GM19240 (cell line): ENCODE measurements around the gene MGST3.
"Not testable (repeated sequence)": the region's sequence is repeated elsewhere in the genome, so short reads cannot be mapped to it uniquely, and the experiment has no call there.

Source experiments
- DNase-seq: peaks from one replicate; pipeline ENCODE4 v3.0.0; 2011; ENCODE audit warnings: low spot score; ENCODE audit not compliant: insufficient read length

The MGST3 gene

DNA sequence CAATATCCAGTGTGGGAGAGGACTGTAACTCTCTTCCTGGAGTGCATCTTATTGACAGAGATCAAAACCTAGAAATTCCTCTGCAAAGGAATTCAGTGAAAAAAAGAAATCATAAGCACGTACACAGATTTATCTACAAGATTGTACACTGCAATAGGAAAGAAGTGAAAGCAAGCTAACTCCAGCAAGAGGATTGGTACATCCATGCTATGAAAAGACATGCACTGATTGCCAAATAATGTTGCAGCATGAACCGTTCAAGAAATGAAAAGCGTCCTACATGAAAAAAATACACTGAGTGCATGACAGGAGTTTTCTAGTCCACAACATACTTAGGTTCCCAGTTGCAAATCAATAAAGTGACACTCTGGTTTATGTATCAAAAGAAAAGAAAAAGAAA is 1.9 kb upstream of the MGST3 start:
- DNase-seq, result no peak

DNA sequence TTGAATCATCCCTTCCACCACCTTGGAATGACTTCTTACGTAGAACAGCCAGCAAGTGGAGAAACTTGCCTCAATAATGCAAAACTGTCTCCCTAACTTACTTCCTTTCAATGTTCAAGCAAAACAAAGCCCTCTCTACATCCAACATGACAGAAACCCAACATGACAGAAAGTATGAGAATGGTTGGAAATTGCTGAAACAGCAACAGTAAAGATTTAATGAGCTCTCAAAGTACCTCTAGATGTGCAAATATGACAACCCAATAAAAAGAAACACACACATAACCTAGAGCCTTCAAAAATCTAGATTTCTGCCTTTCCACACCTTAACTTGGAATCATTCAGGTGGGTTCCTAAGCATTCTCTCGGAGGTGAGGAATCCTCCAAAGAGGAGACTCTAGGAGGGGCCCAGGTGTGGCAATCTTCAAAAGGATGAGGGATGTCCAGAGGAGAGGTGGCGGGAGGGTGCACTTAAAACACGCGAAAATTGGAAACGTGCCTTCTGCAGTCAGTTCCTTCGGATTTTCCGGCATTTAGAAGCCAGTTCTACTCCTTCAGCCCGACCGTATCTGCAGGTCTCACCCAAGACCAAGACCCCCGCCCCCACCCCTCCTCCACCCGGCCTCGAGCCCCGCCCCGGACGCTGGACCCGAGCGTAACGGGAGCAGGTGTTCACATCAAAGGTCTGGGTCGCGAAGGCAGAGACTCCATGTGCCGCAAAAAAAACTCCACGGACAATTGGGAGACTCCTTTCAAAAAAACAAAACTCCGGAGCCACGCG is 996 bp upstream of the MGST3 start:
- no peak for DNase-seq

DNA sequence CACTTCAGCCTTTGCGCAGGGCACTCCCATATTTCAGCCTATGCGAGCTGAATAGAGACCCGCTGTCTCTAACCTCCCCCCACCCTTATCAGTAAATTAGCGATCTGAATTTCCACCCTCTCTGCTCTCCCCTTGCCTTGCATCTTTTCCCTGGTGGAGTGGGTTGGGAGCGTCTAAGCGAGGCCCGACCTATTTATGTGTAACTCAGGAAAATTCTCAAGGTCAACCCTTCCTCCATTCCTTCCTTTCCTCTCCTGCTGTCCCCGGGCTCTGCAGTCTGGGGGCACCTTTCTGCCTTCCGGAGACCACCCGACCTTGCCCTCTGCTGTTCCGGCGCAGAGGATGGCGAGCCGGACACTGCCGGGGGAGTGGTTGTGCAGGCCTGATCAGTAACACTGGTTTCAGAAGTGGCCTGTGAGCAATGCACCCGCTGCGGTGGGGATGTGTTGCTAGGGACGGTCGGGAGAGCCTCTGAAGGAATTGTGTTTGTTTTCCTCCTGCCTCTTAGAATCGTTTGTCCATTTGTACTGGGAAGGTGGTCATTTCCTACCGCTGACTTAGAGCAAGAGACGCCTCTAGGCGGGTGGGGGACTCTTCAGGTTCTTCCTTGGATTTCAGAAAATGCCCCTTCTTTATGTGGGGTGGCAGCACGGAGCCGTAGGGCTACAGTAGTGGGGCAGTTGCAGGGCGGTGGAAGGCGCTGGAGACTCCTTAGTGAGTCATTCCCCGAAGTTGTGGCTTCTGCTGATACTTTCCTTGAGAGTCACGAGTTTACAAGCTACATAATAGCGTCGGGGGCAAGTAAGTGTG is 513 bp downstream of the MGST3 start:
- no peak for DNase-seq

DNA sequence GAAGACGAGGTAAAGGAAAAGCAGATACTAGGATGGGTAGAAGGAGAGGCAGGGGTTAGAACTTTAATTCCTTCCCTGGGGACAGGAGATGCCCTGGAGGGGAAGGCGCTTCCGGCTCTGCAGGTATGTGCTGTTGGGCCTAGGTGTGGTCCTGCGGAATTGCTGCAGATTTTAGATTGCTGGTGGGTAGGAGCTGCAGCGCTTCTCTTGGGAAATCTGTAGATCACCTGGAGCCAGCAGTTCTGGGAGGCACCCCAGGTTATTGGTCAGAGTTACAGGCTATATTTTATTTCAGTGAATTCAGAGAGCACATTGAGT is 1.1 kb downstream of the MGST3 start:
- DNase-seq, result no peak

DNA sequence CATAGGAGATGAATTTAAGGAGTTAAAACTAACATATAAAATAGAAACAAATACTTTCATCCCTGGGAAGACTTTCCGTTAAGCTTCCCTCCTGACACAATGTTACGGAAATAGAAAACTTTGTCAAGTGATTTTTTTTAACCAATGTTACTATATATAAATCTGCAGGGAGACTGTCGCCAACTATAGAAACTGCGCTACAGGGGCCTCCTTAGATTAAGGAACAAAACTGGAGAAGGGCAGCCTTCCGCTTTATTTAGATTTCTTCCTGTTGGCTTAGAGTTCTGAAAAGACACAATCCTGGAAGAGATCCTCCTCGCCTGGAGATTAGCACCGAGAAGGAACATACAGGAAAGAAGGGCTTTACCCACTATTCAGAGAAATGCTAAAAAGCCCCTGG is 1.5 kb downstream of the MGST3 start:
- no peak for DNase-seq

DNA sequence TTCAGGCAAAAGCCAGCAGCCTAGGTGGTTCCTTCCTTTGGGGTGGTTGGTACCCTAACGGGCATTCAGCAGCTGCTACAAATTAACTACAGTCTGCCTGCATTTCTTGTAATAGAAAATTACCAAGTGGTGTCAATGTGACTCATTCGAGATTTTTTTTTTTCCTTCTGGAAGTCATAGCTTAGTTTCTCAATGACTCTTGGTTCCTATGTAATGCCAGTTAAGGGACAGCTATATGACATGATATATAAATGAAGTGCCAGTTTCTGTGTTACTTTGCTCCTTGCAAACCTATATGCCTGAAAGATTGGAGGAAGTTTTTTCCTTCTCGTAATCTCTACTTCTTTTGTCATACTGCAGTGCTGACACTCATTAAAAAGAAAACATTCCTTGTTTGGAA is 2.6 kb downstream of the MGST3 start:
- no peak for DNase-seq

DNA sequence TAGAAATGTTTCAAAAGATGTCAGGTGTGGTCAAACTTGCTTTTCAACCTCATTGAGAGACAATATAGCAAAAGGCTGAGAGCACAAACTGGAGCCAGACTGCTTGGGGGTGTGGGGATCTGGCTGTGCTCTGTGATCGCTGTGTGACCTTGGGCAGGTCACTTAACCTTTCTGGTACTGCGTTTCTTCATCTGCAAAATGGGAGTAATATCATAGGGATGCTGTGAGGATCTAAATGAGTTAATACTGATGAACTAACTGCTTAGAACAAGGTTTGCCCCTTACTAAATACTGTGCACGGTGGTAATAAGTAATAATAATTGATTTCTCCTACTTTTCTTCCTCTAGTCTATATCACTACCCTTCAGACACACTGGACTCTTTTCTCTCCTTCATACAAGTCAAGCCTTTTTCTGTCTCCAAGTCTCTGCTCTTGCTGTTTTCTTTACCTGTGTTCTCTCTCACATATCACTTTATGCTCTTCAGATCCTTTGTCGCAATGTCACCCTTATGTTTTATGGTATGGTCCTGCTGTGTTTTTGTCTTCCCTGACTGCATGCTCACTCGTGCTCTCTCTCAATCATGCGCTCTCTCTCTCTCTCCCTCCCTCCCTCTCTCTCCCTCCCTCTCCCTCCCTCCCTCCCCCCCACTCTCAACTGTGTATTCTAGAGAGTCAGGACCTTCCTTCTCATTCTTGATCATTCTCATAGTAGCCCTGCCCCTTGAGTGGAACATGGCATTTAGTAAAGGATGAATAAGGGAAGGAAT is 3.3 kb downstream of the MGST3 start:
- no peak for DNase-seq

DNA sequence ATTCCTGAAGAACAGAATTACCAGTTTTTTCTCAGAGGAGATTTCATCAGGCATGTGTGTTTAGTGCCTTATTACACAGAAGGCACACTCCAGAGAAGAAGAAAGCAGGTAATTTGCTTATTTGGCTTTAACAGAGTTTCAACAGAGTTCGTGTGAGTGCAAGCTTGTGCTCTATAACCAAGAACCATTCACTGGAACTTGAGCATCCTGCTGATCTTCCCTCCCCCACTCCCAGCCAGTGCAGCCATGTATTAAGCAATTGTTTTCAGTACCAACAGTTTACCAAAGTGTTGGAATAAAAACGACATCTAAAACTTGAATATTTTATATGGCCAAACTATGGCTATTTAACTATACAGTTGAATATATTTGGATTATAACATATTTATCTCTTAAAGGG is 4.3 kb downstream of the MGST3 start:
- no peak for DNase-seq

DNA sequence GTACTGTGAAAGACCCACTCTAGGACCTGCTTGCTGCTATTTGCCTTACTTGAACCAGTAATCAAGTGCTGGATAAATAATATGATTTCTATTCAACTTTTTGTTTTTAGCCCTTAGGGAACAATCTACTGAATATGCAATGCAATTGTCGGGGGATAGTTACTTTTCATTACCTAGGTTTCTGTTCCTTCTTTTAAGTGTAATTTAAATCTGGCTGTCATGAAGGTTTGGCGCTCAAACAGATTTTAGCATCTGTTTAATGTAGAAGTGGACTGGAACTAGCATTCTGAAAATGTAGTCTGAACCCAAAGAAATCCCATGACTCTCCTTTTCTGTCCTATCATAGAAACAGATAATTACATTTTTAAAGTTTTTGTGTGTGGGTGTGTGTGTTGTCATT is 4.8 kb downstream of the MGST3 start:
- DNase-seq, result no peak

DNA sequence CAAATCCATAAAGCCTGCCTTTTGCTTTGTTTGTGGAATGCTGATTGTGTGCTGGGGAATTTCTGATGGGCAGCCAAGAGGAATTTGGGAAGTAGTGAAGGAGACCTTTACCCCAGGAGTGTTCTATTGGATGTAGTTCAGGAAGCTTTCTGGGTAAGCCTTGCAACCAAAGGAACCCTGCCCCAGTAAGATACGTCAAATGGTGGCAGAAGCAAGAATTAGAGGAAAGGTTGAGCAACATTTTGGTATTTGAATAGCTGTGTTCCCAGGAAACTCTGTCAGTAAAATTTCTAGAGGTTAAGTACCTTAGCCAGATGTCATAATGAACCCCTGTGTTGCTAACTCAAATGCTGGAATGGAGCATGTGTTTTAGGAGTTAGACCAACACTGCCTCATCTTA is 6.4 kb downstream of the MGST3 start:
- DNase-seq, result no peak

DNA sequence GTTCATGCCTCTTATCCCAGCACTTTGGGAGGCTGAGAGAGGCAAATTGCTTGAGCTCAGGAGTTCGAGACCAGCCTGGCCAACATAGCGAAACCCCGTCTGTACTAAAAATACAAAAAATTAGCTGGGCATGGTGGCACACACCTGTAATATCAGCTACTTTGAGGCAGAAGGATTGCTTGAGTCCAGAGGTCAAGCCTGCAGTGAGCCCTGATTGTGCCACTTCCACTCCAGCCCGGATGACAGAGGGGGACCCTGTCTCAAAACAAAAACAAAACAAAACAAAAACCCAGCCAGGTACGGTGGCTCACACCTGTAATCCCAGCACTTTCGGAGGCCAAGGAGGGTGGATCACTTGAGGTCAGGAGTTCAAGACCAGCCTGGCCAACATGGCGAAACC is 7.2 kb downstream of the MGST3 start:
- not testable (repeated sequence) for DNase-seq

DNA sequence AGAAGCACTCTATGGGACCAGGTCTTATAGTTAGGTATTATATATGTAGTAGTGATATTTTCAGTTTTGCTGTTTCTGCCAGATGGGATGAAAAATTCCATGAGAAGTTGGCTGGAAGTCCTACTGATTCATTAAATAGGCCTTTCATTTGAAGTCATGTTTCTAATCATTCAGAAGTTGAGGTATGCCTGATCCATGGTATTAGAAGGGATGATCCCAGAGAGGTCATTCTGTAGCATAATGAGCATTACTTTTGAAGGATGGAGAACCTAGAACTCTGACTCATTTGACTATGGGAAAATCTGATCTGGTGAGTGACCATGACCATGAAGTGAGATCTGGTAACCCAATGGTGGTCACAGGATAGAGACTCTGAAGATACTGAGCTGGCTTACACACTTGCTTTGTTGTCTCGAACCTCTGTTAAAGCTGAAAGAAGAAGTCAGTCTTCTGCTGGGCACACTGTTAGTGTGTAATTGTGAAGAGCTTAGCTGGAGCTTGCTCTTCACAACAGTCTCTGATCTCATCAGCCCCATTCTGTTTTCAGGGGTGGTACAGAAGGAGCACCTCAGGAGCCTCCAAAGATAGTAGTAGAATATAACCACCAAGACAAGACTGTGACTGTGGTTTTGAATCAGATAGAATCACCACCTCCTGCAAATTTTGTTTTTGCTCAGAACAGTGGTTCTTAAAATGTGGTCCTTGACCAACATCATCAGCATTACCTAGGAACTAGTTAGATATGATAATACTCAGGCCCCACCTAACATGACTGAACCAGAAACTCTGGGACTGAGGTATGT is 9.0 kb downstream of the MGST3 start:
- DNase-seq, result no peak

DNA sequence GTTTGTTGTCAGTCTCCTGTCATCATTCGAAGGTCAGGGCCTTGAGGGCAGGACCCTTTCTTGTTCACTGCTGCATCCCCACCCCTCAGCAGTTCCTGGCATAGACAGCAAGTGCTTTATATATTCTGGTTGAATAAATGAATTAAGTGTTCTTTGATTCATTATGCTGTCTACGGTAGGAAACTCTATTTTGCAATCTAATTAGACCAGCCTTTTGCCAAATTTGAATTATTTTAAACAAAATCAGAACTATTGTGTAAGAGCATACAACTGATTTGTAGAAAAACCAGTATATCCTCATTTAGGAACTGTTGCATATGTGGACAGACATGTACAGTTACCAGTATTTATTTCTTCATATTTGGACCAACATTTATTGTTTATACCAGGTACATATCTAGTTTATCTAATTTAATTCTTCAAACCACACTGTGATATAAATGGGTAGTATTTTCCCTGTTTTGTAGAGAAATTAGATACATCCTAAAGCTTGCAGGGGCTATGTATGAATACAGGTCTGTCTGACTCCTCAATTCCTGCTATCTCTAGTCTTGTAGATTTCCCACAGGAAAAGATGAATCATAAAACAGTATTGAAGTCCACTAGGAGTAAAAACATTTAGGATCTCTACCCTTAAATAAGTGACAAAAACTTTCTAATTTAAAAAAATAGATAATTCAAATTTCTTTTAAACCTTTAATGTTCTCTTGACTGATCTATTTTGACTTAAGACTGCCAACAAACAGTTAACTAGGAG is 10.4 kb downstream of the MGST3 start:
- no peak for DNase-seq

DNA sequence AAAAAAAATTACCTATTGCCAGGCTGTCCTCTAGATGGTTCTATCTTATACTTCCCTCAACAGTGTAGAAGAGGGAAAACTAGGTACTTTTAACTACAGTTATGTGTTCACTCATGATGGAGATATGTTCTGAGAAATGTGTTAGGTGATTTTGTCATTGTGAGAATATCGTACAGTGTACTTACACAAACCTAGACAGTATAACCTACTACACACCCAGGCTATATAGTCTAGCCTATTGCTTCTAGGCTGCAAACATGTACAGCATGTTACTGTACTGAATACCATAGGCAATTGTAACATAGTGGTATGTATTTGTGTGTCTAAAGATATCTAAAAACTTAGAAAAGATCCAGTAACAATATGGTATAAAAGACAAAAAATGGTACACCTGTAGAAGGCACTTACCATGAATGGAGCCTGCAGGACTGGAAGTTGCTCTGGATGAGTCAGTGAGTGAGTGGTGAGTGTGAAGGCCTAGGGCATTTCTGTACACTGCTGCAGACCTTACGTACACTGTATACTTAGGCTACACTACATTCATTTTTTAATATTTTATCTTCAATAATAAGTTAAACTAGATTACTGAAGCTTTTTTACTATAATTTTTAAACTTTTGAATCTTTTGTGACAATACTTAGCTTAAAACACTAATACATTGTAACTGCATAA is 13.2 kb downstream of the MGST3 start:
- DNase-seq, result no peak

DNA sequence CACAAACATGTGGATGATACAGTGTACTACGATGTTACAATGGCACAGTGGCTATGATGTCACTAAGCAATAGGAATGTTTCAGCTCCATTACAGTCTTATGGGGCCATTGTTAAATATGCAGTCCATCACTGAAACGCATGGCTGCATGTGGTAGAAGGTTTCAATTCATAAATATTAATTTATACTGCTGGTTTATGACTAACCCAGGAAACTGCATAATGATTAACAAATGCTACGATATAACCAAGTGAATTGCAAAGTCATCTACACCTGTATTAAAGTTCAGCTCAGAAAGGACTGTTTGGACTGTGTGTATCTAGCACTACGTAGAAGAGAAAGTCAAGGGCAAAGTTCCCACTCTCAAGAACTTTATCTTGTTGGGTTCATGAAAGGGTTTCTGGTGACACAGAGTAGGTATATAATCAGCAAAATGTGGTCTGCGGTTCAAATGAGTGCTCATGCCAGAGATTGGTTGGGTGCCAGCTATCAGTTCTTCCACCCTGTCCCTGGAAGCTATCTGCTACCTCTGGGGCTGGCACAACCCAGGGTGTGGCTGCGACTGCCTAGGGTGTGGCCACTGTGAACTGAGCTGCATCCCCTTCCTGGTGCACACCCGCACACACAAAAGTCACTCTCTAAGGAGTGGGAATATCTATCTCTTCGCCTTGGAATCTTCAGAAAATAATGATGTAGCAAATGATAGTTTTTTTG is 14.8 kb downstream of the MGST3 start:
- no peak for DNase-seq

DNA sequence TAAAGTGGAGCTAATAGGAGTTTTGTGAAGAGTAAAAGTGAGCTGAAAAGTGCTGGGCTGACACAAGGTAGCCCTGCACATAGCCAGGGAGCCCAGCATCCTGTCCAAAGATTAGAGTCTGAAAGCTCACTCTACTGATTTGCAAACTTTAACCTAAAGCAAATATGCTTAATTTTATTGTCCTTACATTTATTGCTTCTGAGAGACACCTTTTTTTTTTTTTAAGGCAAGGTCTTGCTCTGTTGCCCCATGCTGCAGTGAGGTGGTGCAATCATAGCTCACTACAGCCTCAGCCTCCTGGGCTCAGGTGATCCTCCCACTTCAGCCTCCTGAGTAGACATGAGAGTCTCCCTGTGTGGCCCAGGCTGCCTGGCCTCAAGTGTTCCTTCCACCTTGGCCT is 16.5 kb downstream of the MGST3 start:
- no peak for DNase-seq

DNA sequence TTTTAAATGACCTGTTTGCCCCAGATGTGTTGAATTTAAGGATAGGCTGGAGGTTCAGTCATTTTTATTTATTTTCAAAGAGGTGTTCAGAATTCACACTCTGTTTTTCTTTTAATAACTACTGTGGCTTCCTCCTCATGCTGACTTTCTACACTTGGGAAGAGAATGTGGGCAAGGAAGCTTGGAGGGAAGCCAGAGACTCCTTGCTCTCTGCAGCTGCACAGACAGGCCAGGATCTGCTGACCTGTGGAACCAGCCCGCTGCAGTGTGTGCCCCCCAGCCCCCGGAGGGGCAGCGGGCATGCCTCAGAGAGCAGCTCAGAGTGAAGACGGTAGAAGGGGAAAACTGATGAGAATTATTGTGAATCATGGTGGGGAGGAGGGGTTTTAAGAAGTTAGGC is 16.9 kb downstream of the MGST3 start:
- DNase-seq, result no peak

DNA sequence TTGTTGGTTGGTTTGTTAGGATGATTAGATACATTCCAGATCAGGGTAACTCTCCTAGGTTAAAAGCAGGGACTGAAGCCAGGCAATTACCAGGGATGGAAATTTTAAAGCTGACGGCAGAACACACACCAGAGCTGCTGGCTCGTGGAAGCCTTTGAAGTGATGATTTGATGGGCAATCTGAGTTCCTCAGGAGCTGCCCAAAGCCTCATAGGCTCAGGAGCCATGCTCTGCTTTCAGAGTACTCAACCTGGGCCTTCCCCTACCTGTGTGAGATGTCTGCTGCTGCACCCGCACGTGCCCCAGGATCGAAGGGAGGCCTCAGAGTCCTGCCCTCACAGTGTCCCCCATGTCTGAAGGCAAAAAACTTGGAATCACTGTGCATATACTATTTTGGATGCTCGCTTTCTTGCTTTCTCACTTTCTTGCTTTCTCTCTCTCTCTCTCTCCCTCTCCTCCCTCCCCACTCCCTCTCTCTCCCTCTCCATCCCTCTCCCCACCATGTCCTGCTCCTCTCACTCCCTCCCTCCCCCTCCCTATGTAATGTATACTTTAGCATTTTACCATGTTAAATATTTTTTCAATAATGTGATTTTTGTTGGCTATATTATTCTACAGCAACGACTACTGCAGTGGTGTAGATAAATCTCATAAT is 18.0 kb downstream of the MGST3 start:
- DNase-seq, result no peak

DNA sequence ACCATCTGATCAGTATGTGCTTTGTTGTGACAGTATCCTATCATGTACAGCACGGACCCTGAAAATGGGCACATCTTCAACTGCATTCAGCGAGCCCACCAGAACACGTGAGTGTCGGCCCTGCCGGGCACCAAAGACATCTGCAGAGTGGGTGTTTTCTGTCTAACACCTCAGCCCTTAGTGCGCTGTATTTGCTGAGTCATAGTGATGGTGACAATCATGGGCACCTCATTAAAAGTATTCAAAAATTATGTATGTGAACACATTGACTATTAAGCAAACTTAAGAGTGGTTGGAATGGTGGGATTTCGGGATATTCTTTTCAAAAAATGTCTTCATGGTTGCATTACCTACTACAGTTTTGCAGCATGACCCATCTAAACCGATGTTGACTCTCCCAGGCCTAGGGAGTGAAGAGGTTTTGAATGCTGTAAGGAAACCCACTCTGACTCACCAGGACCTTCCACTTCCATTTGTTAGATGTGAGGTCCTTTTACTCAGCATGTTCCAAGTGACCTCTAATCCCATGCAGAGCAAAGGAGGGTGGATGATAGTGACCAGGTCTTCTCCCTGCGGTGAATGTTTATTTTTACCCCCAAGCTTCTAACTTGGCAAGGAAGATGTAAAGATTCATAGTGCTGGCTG is 20.1 kb downstream of the MGST3 start:
- no peak for DNase-seq
